GM23248 (cell line): ENCODE measurements around the gene HUWE1. TPM values are rescaled to one million over a fixed set of nuclear protein-coding genes. Genes with fewer than 3 reads are reported as not detected.

Experiments
- DNase-seq: peaks from one replicate; pipeline ENCODE4 v3.0.0-alpha.2; 2015
- H2AFZ ChIP-seq: fragments of 200-600 bp; sonication (generic); 2 replicates; pipeline ENCODE4 v1.6.1; 2016; ENCODE audit warnings: antibody characterized with exemption
- H3F3A ChIP-seq: fragments of 200-600 bp; sonication (generic); 2 replicates; pipeline ENCODE4 v1.6.1; 2016; ENCODE audit warnings: mild to moderate bottlenecking, antibody characterized with exemption, mixed run types; ENCODE audit not compliant: insufficient read depth
- H3K27ac ChIP-seq: fragments of 200-600 bp; sonication (generic); 2 replicates; pipeline ENCODE4 v1.5.1; 2016; ENCODE audit warnings: mild to moderate bottlenecking
- H3K27me3 ChIP-seq: fragments of 200-600 bp; sonication (generic); replicated peaks from 2 replicates; pipeline ENCODE4 v1.6.1; 2016; ENCODE audit warnings: mild to moderate bottlenecking; ENCODE audit not compliant: insufficient read depth
- H3K36me3 ChIP-seq: fragments of 200-600 bp; sonication (generic); 2 replicates; pipeline ENCODE4 v1.6.1; 2016; ENCODE audit warnings: low read depth, mild to moderate bottlenecking
- H3K4me1 ChIP-seq: fragments of 200-600 bp; sonication (generic); 2 replicates; pipeline ENCODE4 v1.6.1; 2016; ENCODE audit warnings: mild to moderate bottlenecking; ENCODE audit not compliant: insufficient read depth
- H3K4me2 ChIP-seq: fragments of 200-600 bp; sonication (generic); one replicate; pipeline ENCODE4 v1.6.1; 2016; ENCODE audit warnings: mild to moderate bottlenecking; ENCODE audit not compliant: unreplicated experiment
- H3K4me3 ChIP-seq: fragments of 200-600 bp; sonication (generic); 2 replicates; pipeline ENCODE4 v1.5.1; 2016; ENCODE audit warnings: mild to moderate bottlenecking
- H3K79me2 ChIP-seq: fragments of 200-600 bp; sonication (generic); 2 replicates; pipeline ENCODE4 v1.6.1; 2016; ENCODE audit warnings: mild to moderate bottlenecking; ENCODE audit not compliant: insufficient read depth
- H3K9ac ChIP-seq: fragments of 200-600 bp; sonication (generic); 2 replicates; pipeline ENCODE4 v1.6.1; 2016; ENCODE audit warnings: mild to moderate bottlenecking
- H3K9me2 ChIP-seq: fragments of 200-600 bp; sonication (generic); 2 replicates; pipeline ENCODE4 v1.6.1; 2016; ENCODE audit warnings: mixed run types, mild to moderate bottlenecking, moderate library complexity; ENCODE audit not compliant: insufficient read depth
- H3K9me3 ChIP-seq: fragments of 200-600 bp; sonication (generic); one replicate; pipeline ENCODE4 v1.6.1; 2017; ENCODE audit warnings: low read depth
- H4K20me1 ChIP-seq: fragments of 200-600 bp; sonication (generic); 2 replicates; pipeline ENCODE4 v1.6.0; 2016; ENCODE audit not compliant: insufficient read depth
- EZH2 ChIP-seq: fragments of 200-600 bp; sonication (generic); IDR thresholded peaks from 2 replicates; pipeline ENCODE4 v1.6.1; 2018; ENCODE audit warnings: antibody characterized with exemption, mild to moderate bottlenecking; ENCODE audit not compliant: insufficient read depth, poor library complexity, severe bottlenecking
- EZH2phosphoT487 ChIP-seq: fragments of 200-600 bp; sonication (generic); IDR thresholded peaks from 2 replicates; pipeline ENCODE4 v1.6.1; 2018; ENCODE audit warnings: antibody characterized with exemption, moderate library complexity, mild to moderate bottlenecking, low read depth; ENCODE audit not compliant: insufficient read depth
- WGBS, 2 experiments: methylation state at CpG; one replicate each; pipeline ENCODE4 v1.1.6; 2015 to 2017; ENCODE audit warnings: low lambda C conversion rate in 2 of 2, low coverage in 1 of 2; ENCODE audit errors: missing lambda C conversion rate in 2 of 2; 5-methylcytosine and 5-hydroxymethylcytosine counted together
- in situ Hi-C: fragments of 300-500 bp; cut with MboI; formaldehyde crosslinking; loops from 2 replicates; pipeline ENCODE4 v1.15.0; 2020
- polyA plus RNA-seq: library from polyadenylated mRNA; unstranded; fragments of >200 nt; fragmentation: Nextera tagmentation; extraction: Ambion mirVana; gene quantifications from 2 replicates; pipeline ENCODE4 v1.2.1, GENCODE V29; 2016
- total RNA-seq: library from RNA; depleted of rRNA; stranded (reverse); fragments of >200 nt; shearing (Covaris generic); gene quantifications from 2 replicates; pipeline ENCODE4 v1.2.3, GENCODE V29; 2014

HUWE1 gene
- total and polyA plus RNA-seq, 2 experiments from 2014 or later, result 29.8 to 71.2 TPM

- peaks cover 75% of the 10 kb centered on the region for H3K79me2 ChIP-seq
- no peaks in the 10 kb centered on the region for H3K9me2 ChIP-seq
- 0 out of 2 replicates have a peak, but pooled peaks cover 3% of the 10 kb centered on the region for H3F3A ChIP-seq
- no peak overlapping the region for H3K4me3 ChIP-seq
- no peak overlapping the region for H3K9ac ChIP-seq
- H3K9me3 ChIP-seq, result no peaks in the 10 kb centered on the region
- TF ChIP-seq EZH2phosphoT487 (no peak), EZH2 (no peak)
- no peak overlapping the region for H3K27ac ChIP-seq
- no peaks in the 10 kb centered on the region for H3K27me3 ChIP-seq
- in situ Hi-C loops, result no loop called here
- no peak overlapping the region for H2AFZ ChIP-seq
- DNase-seq, result no peak
- H3K36me3 ChIP-seq, result peaks cover 48% of the 10 kb centered on the region; the same call in 1 of the 2 replicates
- WGBS, 2 experiments, result 73 to 75% methylated on average over 4 of the region's 4 CpGs
- H3K4me1 ChIP-seq, result no peaks in the 10 kb centered on the region
- H4K20me1 ChIP-seq, result no peaks in the 10 kb centered on the region
- no peak overlapping the region for H3K4me2 ChIP-seq
Observed at GRCh38 chrX:53621418-53621986, 65.0 kb downstream of the HUWE1 start.

- H3K36me3 ChIP-seq, result peaks cover 30% of the 10 kb centered on the region; the same call in 1 of the 2 replicates
Observed at GRCh38 chrX:53616946-53617345, 69.6 kb downstream of the HUWE1 start.

GRCh38 chrX:53606456-53606855 lies 80.1 kb downstream of the HUWE1 start:
- Histone ChIP-seq H3K4me2 (no peak overlapping the region), H3K4me1 (no peaks in the 10 kb centered on the region), H3K9me2 (no peaks in the 10 kb centered on the region), H3K36me3 (peaks cover 36% of the 10 kb centered on the region), H3K9me3 (no peaks in the 10 kb centered on the region), H2AFZ (no peak overlapping the region), H3K4me3 (no peak overlapping the region), H4K20me1 (no peaks in the 10 kb centered on the region; the same call in 1 of the 2 replicates), H3K27me3 (no peaks in the 10 kb centered on the region), H3K27ac (no peak overlapping the region), H3K79me2 (peaks cover 70% of the 10 kb centered on the region), H3K9ac (no peak overlapping the region), H3F3A (no peaks in the 10 kb centered on the region)
- TF ChIP-seq EZH2, result no peak
- TF ChIP-seq EZH2phosphoT487, result no peak
- in situ Hi-C loops, result no loop called here
- DNase-seq, result no peak
- WGBS, 2 experiments, result 95 to 100% methylated on average over 2 of the region's 2 CpGs

More at GRCh38 chrX:53616946-53617345, 69.6 kb downstream of the HUWE1 start:
- H3K27me3 ChIP-seq, result no peaks in the 10 kb centered on the region
- H3K4me2 ChIP-seq, result no peak overlapping the region
- peaks cover 50% of the 10 kb centered on the region for H3K79me2 ChIP-seq
- H4K20me1 ChIP-seq, result no peaks in the 10 kb centered on the region
- H3K27ac ChIP-seq, result no peak overlapping the region
- H3K9me2 ChIP-seq, result no peaks in the 10 kb centered on the region
- no peak for TF ChIP-seq EZH2
- TF ChIP-seq EZH2phosphoT487, result no peak
- 0 out of 2 replicates have a peak, but pooled peaks cover 3% of the 10 kb centered on the region for H3F3A ChIP-seq
- WGBS, 2 experiments, result 92 to 96% methylated on average over 6 of the region's 6 CpGs
- H3K9ac ChIP-seq, result no peak overlapping the region
- no peak overlapping the region for H3K4me3 ChIP-seq
- no peak overlapping the region for H2AFZ ChIP-seq
- H3K4me1 ChIP-seq, result no peaks in the 10 kb centered on the region
- in situ Hi-C loops, result no loop called here
- no peaks in the 10 kb centered on the region for H3K9me3 ChIP-seq
- no peak for DNase-seq

GRCh38 chrX:53605004-53605403 lies 81.5 kb downstream of the HUWE1 start:
- Histone ChIP-seq H4K20me1 (no peaks in the 10 kb centered on the region; the same call in 1 of the 2 replicates), H3K4me1 (no peaks in the 10 kb centered on the region), H3K9me3 (no peaks in the 10 kb centered on the region), H3K9ac (no peak overlapping the region), H3K9me2 (no peaks in the 10 kb centered on the region), H3K27ac (no peak overlapping the region), H3F3A (no peaks in the 10 kb centered on the region), H3K4me2 (no peak overlapping the region), H3K4me3 (no peak overlapping the region), H3K79me2 (peaks cover 61% of the 10 kb centered on the region), H3K27me3 (no peaks in the 10 kb centered on the region), H3K36me3 (peaks cover 41% of the 10 kb centered on the region), H2AFZ (no peak overlapping the region)
- peak; percentile 12 for DNase-seq
- WGBS, 2 experiments, result 57% methylated on average over 4 of the region's 4 CpGs
- in situ Hi-C loops, result no loop called here
- TF ChIP-seq EZH2phosphoT487 (no peak), EZH2 (no peak)
